CD4-positive, alpha-beta memory T cell (primary cell): ENCODE data around the gene YBX3. TPM values are rescaled to one million over a fixed set of nuclear protein-coding genes. Genes with fewer than 3 reads are reported as not detected.

ENCODE experiments used
- CTCF ChIA-PET: fragments of 350-600 bp; sonication (Branson Sonifier 250); formaldehyde crosslinking; loops from one replicate; lab custom pipeline; 2021; ENCODE audit warnings: inconsistent platforms; ENCODE audit not compliant: partially characterized antibody; lab: Charles Lee
- POLR2A ChIA-PET: fragments of 350-600 bp; sonication (Branson Sonifier 250); formaldehyde crosslinking; loops from one replicate; lab custom pipeline; 2021; ENCODE audit not compliant: partially characterized antibody; lab: Charles Lee
- DNase-seq, 5 donors: peaks; one replicate each; pipeline versions ENCODE4 v3.0.0 to v3.0.0-alpha.2; 2020 to 2022; ENCODE audit warnings: mixed read lengths in 1 of 5
- H3K27ac ChIP-seq: one replicate; pipeline ENCODE4 v1.7.0; 2013; ENCODE audit warnings: low read depth, low read length
- H3K27me3 ChIP-seq: 2 replicates; pipeline ENCODE4 v1.7.0; 2013; ENCODE audit warnings: mild to moderate bottlenecking, low read length, moderate library complexity; ENCODE audit not compliant: insufficient read depth
- H3K36me3 ChIP-seq: 2 replicates; pipeline ENCODE4 v1.7.0; 2013; ENCODE audit warnings: mild to moderate bottlenecking, low read length, moderate library complexity; ENCODE audit not compliant: insufficient read depth
- H3K4me1 ChIP-seq: 2 replicates; pipeline ENCODE4 v1.7.0; 2013; ENCODE audit warnings: mild to moderate bottlenecking, low read length, moderate library complexity; ENCODE audit not compliant: insufficient read depth
- H3K4me3 ChIP-seq, 2 donors: one replicate each; pipeline ENCODE4 v1.7.0; 2013; ENCODE audit warnings: low read length in 2 of 2, mild to moderate bottlenecking in 1 of 2
- H3K9me3 ChIP-seq, 2 donors: one replicate each; pipeline ENCODE4 v1.7.0; 2013; ENCODE audit warnings: low read length in 2 of 2, control low read depth in 1 of 2; ENCODE audit not compliant: control insufficient read depth in 1 of 2
- H3K27ac Mint-ChIP-seq, 7 donors: one replicate each; pipeline ENCODE4 v1.8.0; 2020 to 2021; ENCODE audit warnings: mixed read lengths in 7 of 7, mild to moderate bottlenecking in 6 of 7, inconsistent platforms in 3 of 7, moderate library complexity in 3 of 7
- H3K27me3 Mint-ChIP-seq, 2 donors: one replicate each; pipeline ENCODE4 v1.8.0; 2020 to 2021; ENCODE audit warnings: mixed read lengths in 2 of 2
- H3K36me3 Mint-ChIP-seq, 2 donors: one replicate each; pipeline ENCODE4 v1.8.0; 2020 to 2021; ENCODE audit warnings: mixed read lengths in 2 of 2, inconsistent platforms in 1 of 2, mild to moderate bottlenecking in 1 of 2
- H3K4me1 Mint-ChIP-seq, 4 donors: one replicate each; pipeline ENCODE4 v1.8.0; 2020 to 2021; ENCODE audit warnings: mixed read lengths in 4 of 4, mild to moderate bottlenecking in 1 of 4
- H3K4me3 Mint-ChIP-seq, 8 donors: one replicate each; pipeline ENCODE4 v1.8.0; 2020 to 2021; ENCODE audit warnings: mixed read lengths in 8 of 8, mild to moderate bottlenecking in 7 of 8, moderate library complexity in 6 of 8, inconsistent platforms in 3 of 8
- H3K9me3 Mint-ChIP-seq, 8 donors: one replicate each; pipeline ENCODE4 v1.8.0; 2020 to 2021; ENCODE audit warnings: mixed read lengths in 8 of 8, mild to moderate bottlenecking in 5 of 8, inconsistent platforms in 3 of 8, moderate library complexity in 1 of 8
- intact Hi-C: fragments of 100-400 bp; cut with micrococcal nuclease; formaldehyde crosslinking; loops from one replicate; pipeline ENCODE4 v1.15.1; 2023
- polyA plus RNA-seq, 2 donors: library from polyadenylated mRNA; unstranded; fragments of 300-500 nt; fragmentation: Illumina TruSeq; gene quantifications; one replicate each; pipeline ENCODE4 v1.2.3, GENCODE V29; 2021
- total RNA-seq, 2 experiments: library from RNA; stranded (reverse); gene quantifications; one replicate each; pipeline ENCODE4 v1.2.3, GENCODE V29; 2021

Gene YBX3
- total and polyA plus RNA-seq, 4 experiments from 2014 or later = 1.7 to 5.1 (median 2.6) TPM

DNA sequence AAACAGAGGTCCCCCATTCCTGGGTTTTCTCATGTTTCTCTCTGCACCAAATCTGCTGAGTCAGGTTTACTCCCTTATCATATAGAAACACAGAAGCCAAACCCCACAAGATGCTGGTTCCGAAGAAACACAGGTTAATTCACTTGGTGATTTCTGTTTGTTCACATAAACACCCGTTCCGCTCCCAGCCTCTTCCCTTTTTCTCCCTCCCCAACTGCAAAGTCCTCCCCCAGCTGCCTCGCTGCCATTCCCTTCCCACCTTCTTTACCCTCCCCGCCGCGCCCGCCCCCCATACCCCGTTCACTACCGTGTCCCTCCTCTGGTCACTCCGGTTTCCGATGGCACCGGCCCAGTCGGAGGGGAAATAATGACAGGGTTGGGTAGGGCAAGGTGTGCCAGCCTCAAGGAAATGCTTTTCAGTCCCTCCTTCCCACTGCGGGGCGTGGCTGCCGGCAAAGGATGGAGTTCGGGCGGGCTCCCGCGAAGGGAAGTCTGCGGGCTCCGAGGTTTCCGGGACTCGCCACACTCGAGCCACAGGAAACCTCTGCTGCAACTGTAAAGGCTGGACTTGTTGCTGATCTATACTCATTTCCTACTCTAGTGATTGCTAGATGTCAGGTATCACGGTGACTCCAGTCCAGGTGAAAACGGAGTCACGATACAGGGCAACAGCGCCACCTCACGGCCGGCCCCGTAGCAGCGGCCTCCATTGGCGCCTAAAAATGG is 49.3 kb downstream of the YBX3 start, which contains the start of gene STYK1:
TSS of gene STYK1 (minus strand) at position 394 of the 726 bp plus-strand sequence. CDS start 39,434 bp downstream, outside the sequence.
- Histone ChIP-seq H3K4me3 (peak within 1 kb of the TSS in 1 of 2 donors; percentile 27), H3K4me1 (peaks cover 29% of the 10 kb centered on the region), H3K27me3 (no peaks in the 10 kb centered on the region), H3K9me3 (no peaks in the 10 kb centered on the region), H3K36me3 (no peaks in the 10 kb centered on the region), H3K27ac (no peak within 1 kb of the TSS)
- CTCF ChIA-PET = interaction anchor here (0.7 to 2.9 kb wide), 3 partner anchors 14 to 438 kb away, joined by 3 to 13 read pairs (median 5); no protein-coding TSS in a partner anchor
- DNase-seq = peak; percentile 56 to 75 (median 60)
- POLR2A ChIA-PET = no interaction called here
- Mint-ChIP-seq H3K27me3 (peaks cover 17% of the 10 kb centered on the region in 2 donors), H3K4me1 (peaks cover 20 to 41% (median 28%) of the 10 kb centered on the region in 4 donors), H3K4me3 (peak within 1 kb of the TSS; percentile 78 to 91 (median 85)), H3K27ac (peak within 1 kb of the TSS; percentile 15 to 85 (median 58)), H3K9me3 (no peaks in the 10 kb centered on the region), H3K36me3 (no peaks in the 10 kb centered on the region)
- intact Hi-C loops = loop anchor here (1.0 to 5.0 kb wide), 5 partner anchors 61 to 522 kb away; partner anchors contain the start of gene MAGOHB

DNA sequence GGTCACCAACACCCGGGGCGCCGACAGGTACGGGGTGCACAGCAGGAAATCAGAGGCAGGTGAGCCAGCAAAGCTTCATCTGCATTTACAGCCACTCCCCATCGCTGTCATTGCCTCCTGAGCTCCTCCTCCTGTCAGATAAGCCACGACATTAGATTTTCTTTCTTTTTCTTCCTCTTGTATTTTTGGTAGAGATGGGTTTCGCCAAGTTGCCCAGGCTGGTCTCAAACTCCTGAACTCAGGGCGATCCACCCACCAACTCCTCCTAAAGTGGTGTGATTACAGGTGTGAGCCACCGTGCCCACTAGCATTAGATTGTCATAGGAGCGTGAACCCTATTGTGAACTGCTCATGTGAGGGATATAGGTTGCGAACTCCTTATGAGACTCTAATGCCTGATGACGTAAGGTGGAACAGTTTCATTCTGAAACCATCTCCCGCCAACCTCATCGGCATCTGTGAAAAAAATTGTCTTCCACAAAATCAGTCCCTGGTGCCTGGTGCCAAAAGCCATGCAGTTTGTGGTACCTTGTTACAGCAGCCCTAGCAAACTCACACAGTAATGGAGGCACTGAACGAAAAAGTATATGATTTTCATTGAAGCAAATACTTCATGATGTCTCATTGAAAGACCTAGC is 50.8 kb downstream of the YBX3 start:
- Histone ChIP-seq H3K9me3 (no peaks in the 10 kb centered on the region), H3K4me1 (peaks cover 33% of the 10 kb centered on the region), H3K4me3 (no peak overlapping the region), H3K36me3 (no peaks in the 10 kb centered on the region), H3K27ac (no peak overlapping the region), H3K27me3 (no peaks in the 10 kb centered on the region)
- intact Hi-C loops = loop anchor here (2.0 to 5.0 kb wide), 2 partner anchors 60 to 520 kb away; partner anchors contain the start of gene MAGOHB
- ChIA-PET POLR2A (no interaction called here), CTCF (interaction anchor here (1.3 kb wide), 1 partner anchor 13 kb away, joined by 5 read pairs; no protein-coding TSS in a partner anchor)
- Mint-ChIP-seq H3K4me3 (peak overlapping the region in 4 of 8 donors; percentile 4 to 84 (median 42)), H3K27me3 (peaks cover 8 to 14% of the 10 kb centered on the region in 2 donors), H3K36me3 (no peaks in the 10 kb centered on the region), H3K9me3 (no peaks in the 10 kb centered on the region), H3K27ac (peak overlapping the region in 2 of 7 donors; percentile 53 to 58), H3K4me1 (peaks cover 26 to 50% (median 35%) of the 10 kb centered on the region in 4 donors)
- peak in 2 of 5 donors; percentile 9 to 47 for DNase-seq

DNA sequence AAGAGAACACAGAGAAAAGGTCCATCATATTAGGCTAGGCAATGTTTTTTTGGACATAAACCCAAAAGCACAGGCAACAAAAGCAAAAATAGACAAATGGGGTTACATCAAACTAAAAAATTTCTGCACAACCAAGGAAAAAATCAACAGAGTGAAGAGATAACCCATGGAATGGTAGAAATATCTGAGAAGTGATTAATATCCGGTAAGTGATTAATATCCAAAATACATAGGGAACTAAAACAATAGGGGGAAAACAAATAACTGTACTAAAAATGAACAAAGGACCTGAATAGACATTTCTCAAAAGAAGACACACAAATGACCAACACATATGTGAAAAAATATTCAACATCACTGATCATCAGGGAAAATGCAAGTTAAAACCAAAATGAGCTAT is 53.6 kb downstream of the YBX3 start:
- H3K4me1 Mint-ChIP-seq = peaks cover 23 to 41% (median 29%) of the 10 kb centered on the region in 4 donors
- CTCF ChIA-PET = interaction anchor here (1.2 kb wide), 1 partner anchor 433 kb away, joined by 3 read pairs; no protein-coding TSS in a partner anchor
- H3K4me3 Mint-ChIP-seq = no peak overlapping the region

DNA sequence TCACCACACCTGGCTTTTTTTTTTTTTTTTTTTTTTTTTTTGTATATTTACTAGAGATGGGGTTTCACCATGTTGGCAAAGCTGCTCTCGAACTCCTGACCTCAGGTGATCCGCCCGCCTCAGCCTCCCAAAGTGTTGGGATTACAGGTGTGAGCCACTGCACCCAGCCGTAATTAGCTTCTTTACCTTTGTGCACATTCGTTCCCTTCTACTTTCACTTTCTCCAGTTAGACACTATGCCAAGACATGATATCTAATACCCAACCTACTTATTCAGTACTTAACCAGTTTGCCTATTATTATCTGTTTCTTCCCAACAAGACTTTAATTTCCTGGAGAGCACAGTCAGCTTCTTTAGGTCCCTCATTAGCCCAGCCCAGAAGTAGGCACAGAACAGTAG is 54.6 kb downstream of the YBX3 start:
- ChIA-PET POLR2A (no interaction called here), CTCF (interaction anchor here (0.6 kb wide), 1 partner anchor 576 kb away, joined by 5 read pairs; no protein-coding TSS in a partner anchor)
- H3K4me1 Mint-ChIP-seq = peaks cover 17 to 31% (median 21%) of the 10 kb centered on the region in 4 donors
- Histone ChIP-seq H3K4me1 (peaks cover 17% of the 10 kb centered on the region), H3K4me3 (no peak overlapping the region), H3K36me3 (no peaks in the 10 kb centered on the region), H3K27me3 (no peaks in the 10 kb centered on the region), H3K27ac (no peak overlapping the region), H3K9me3 (no peaks in the 10 kb centered on the region)
- DNase-seq = peak in 1 of 5 donors; percentile 3
- peaks cover 3 to 9% of the 10 kb centered on the region in 2 donors for H3K27me3 Mint-ChIP-seq
- no peaks in the 10 kb centered on the region for H3K36me3 Mint-ChIP-seq
- H3K9me3 Mint-ChIP-seq = no peaks in the 10 kb centered on the region
- peak overlapping the region in 2 of 7 donors; percentile 2 to 17 for H3K27ac Mint-ChIP-seq
- H3K4me3 Mint-ChIP-seq = peak overlapping the region; percentile 14 to 77 (median 64)
- intact Hi-C loops = no loop called here

More for the DNA sequence above, 53.6 kb downstream of the YBX3 start:
- no peaks in the 10 kb centered on the region for H3K9me3 ChIP-seq
- H3K27me3 ChIP-seq = no peaks in the 10 kb centered on the region
- H3K27me3 Mint-ChIP-seq = peaks cover 2 to 7% of the 10 kb centered on the region in 2 donors
- POLR2A ChIA-PET = no interaction called here
- H3K4me1 ChIP-seq = peaks cover 27% of the 10 kb centered on the region
- intact Hi-C loops = no loop called here
- no peak overlapping the region for H3K27ac Mint-ChIP-seq
- no peak overlapping the region for H3K27ac ChIP-seq
- no peak overlapping the region for H3K4me3 ChIP-seq
- DNase-seq = no peak
- no peaks in the 10 kb centered on the region for H3K9me3 Mint-ChIP-seq
- H3K36me3 ChIP-seq = no peaks in the 10 kb centered on the region
- no peaks in the 10 kb centered on the region for H3K36me3 Mint-ChIP-seq

DNA sequence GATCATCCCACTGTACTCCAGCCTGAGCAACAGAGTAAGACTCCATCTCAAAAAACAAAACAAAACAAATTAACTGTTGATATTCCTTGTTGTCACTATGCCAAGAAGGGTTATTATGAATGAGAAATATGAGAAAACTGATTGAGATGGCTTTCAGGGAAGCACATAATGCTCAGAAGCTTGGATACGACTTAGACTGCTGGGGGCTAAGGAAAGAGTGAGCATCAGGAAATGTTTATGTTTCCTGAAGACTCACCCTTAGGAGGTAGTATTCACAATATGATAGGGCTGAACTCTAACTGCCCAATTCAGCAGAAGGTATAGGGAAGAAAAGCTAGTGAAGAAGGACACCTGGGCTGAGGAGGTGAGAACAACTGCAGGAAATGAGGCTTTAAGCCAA is 55.5 kb downstream of the YBX3 start:
- H3K27me3 Mint-ChIP-seq = peaks cover 3 to 10% of the 10 kb centered on the region in 2 donors

DNA sequence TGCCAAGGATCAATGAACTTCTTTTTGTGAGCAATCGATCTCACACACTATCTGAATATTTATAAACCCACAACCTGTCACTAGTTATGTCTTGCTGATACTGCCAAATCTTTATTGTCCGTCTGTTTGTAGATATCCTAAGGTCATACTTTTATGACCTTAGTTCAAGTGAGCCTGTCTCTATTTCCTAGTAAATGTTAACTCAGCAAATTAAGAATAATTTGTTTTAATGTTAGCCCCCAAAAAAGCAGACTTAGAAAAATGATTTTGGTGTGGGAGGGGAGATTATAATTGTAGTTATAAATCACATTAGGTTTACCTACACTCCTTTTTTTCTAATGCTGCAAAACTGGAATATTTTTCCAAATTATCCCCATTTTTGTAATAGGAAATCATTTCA is 58.6 kb downstream of the YBX3 start:
- no peaks in the 10 kb centered on the region for H3K9me3 Mint-ChIP-seq
- Histone ChIP-seq H3K27ac (no peak overlapping the region), H3K4me1 (peaks cover 6% of the 10 kb centered on the region), H3K9me3 (no peaks in the 10 kb centered on the region), H3K36me3 (no peaks in the 10 kb centered on the region), H3K4me3 (no peak overlapping the region), H3K27me3 (no peaks in the 10 kb centered on the region)
- no peak overlapping the region for H3K4me3 Mint-ChIP-seq
- peaks cover 14 to 17% of the 10 kb centered on the region in 2 donors for H3K27me3 Mint-ChIP-seq
- intact Hi-C loops = no loop called here
- CTCF ChIA-PET = no interaction called here
- DNase-seq = no peak
- H3K4me1 Mint-ChIP-seq = peaks cover 7 to 10% (median 9%) of the 10 kb centered on the region in 4 donors
- no peaks in the 10 kb centered on the region for H3K36me3 Mint-ChIP-seq
- H3K27ac Mint-ChIP-seq = no peak overlapping the region
- POLR2A ChIA-PET = no interaction called here

More for the DNA sequence above, 55.5 kb downstream of the YBX3 start:
- H3K36me3 ChIP-seq = no peaks in the 10 kb centered on the region
- no peak for DNase-seq
- no peak overlapping the region for H3K4me3 ChIP-seq
- peaks cover 9% of the 10 kb centered on the region for H3K4me1 ChIP-seq
- no peaks in the 10 kb centered on the region for H3K36me3 Mint-ChIP-seq
- peaks cover 11 to 22% (median 14%) of the 10 kb centered on the region in 4 donors for H3K4me1 Mint-ChIP-seq
- H3K27me3 ChIP-seq = no peaks in the 10 kb centered on the region
- peak overlapping the region in 1 of 7 donors; percentile 57 for H3K27ac Mint-ChIP-seq
- H3K9me3 ChIP-seq = no peaks in the 10 kb centered on the region
- ChIA-PET CTCF (interaction anchor here (1.0 kb wide), 1 partner anchor 20 kb away, joined by 3 read pairs; no protein-coding TSS in a partner anchor), POLR2A (no interaction called here)
- H3K4me3 Mint-ChIP-seq = peak overlapping the region in 2 of 8 donors; percentile 18 to 31
- H3K9me3 Mint-ChIP-seq = no peaks in the 10 kb centered on the region
- intact Hi-C loops = no loop called here
- no peak overlapping the region for H3K27ac ChIP-seq

DNA sequence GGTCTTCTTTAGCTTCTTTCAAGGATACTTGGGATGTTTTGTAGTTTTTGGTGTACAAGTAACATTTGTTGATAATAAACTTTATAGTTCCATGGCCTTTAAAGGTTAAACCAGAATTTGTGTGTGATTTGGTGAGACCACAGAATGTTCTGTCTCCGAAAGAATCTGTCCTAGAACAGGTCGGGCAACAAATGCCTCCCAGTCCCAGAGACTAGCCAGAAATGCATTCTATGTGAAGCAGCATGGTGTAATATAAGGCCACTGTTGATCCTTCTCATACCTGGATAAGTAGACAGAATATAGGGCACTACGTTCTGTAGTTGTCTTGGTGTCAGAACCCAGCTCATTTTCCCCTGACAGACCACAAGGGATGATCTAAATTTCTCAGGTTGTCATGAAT is 59.3 kb downstream of the YBX3 start:
- H3K27me3 ChIP-seq = no peaks in the 10 kb centered on the region
- no peak overlapping the region for H3K27ac ChIP-seq
- no peak for DNase-seq
- H3K4me3 ChIP-seq = no peak overlapping the region
- H3K36me3 ChIP-seq = no peaks in the 10 kb centered on the region
- H3K27me3 Mint-ChIP-seq = peaks cover 14 to 17% of the 10 kb centered on the region in 2 donors
- no peaks in the 10 kb centered on the region for H3K9me3 ChIP-seq
- POLR2A ChIA-PET = no interaction called here
- H3K4me3 Mint-ChIP-seq = no peak overlapping the region
- peaks cover 6 to 9% (median 7%) of the 10 kb centered on the region in 4 donors for H3K4me1 Mint-ChIP-seq
- intact Hi-C loops = no loop called here
- CTCF ChIA-PET = no interaction called here
- peaks cover 4% of the 10 kb centered on the region for H3K4me1 ChIP-seq
- H3K9me3 Mint-ChIP-seq = no peaks in the 10 kb centered on the region
- H3K36me3 Mint-ChIP-seq = no peaks in the 10 kb centered on the region
- H3K27ac Mint-ChIP-seq = no peak overlapping the region
